Activated CD8-positive, alpha-beta T cell treated with anti-CD3 and anti-CD28 coated beads for 36 hours (primary cell): ENCODE results near the gene SLCO2A1. TPM values are rescaled to one million over a fixed set of nuclear protein-coding genes. Genes with fewer than 3 reads are reported as not detected.

Source experiments
- ATAC-seq: fragments of 200-7000 bp; cut with Tn5 transposase; one replicate; pipeline ENCODE4 v1.10.0; 2021; ENCODE audit warnings: mild to moderate bottlenecking, moderate library complexity
- CTCF ChIA-PET: fragments of 350-600 bp; sonication (Branson Sonifier 250); formaldehyde crosslinking; loops from one replicate; lab custom pipeline; 2021; ENCODE audit warnings: antibody characterized with exemption; lab: Charles Lee
- POLR2A ChIA-PET: fragments of 350-600 bp; sonication (Branson Sonifier 250); formaldehyde crosslinking; loops from one replicate; lab custom pipeline; 2021; ENCODE audit warnings: antibody characterized with exemption; lab: Charles Lee
- DNase-seq: peaks from one replicate; pipeline ENCODE4 v3.0.0-alpha.2; 2020
- H3K27ac Mint-ChIP-seq: one replicate; pipeline ENCODE4 v1.8.0; 2021; ENCODE audit warnings: mild to moderate bottlenecking, mixed read lengths
- H3K27me3 Mint-ChIP-seq: one replicate; pipeline ENCODE4 v1.8.0; 2021; ENCODE audit warnings: mixed read lengths
- H3K36me3 Mint-ChIP-seq: one replicate; pipeline ENCODE4 v1.8.0; 2021; ENCODE audit warnings: low read depth, mixed read lengths
- H3K4me1 Mint-ChIP-seq: one replicate; pipeline ENCODE4 v1.8.0; 2021; ENCODE audit warnings: low read depth, mixed read lengths
- H3K4me3 Mint-ChIP-seq: one replicate; pipeline ENCODE4 v1.8.0; 2021; ENCODE audit warnings: mild to moderate bottlenecking, moderate library complexity, mixed read lengths
- H3K9me3 Mint-ChIP-seq: one replicate; pipeline ENCODE4 v1.8.0; 2021; ENCODE audit warnings: mixed read lengths
- CTCF ChIP-seq: fragments of 200-600 bp; IDR thresholded peaks from one replicate; pipeline ENCODE4 v1.8.0; 2022; ENCODE audit warnings: antibody characterized with exemption, mild to moderate bottlenecking
- intact Hi-C: fragments of 100-400 bp; cut with micrococcal nuclease; formaldehyde crosslinking; loops from one replicate; pipeline ENCODE4 v1.10.0; 2022
- total RNA-seq, 2 experiments: library from RNA; stranded (reverse); gene quantifications; one replicate each; pipeline ENCODE4 v1.2.3, GENCODE V29; 2021

The SLCO2A1 gene
- total RNA-seq, 2 experiments from 2014 or later = not detected

GRCh38 chr3:133886031-133886722, 143.5 kb downstream of the SLCO2A1 start:
- ChIA-PET POLR2A (no interaction called here), CTCF (no interaction called here)
- peaks cover 16% of the 10 kb centered on the region for H3K4me1 Mint-ChIP-seq
- DNase-seq (no peak), ATAC-seq (no peak)
- intact Hi-C loops = no loop called here
- no peak overlapping the region for H3K27ac Mint-ChIP-seq
- peaks cover 5% of the 10 kb centered on the region for H3K27me3 Mint-ChIP-seq
- H3K36me3 Mint-ChIP-seq = no peaks in the 10 kb centered on the region
- no peak overlapping the region for H3K4me3 Mint-ChIP-seq
- no peak for TF ChIP-seq CTCF
- no peaks in the 10 kb centered on the region for H3K9me3 Mint-ChIP-seq

GRCh38 chr3:133884887-133885711, 144.6 kb downstream of the SLCO2A1 start:
- peaks cover 16% of the 10 kb centered on the region for H3K4me1 Mint-ChIP-seq
- POLR2A ChIA-PET = no interaction called here
- no peaks in the 10 kb centered on the region for H3K9me3 Mint-ChIP-seq
- intact Hi-C loops = no loop called here
- no peak for TF ChIP-seq CTCF
- no peak for ATAC-seq
- H3K27ac Mint-ChIP-seq = no peak overlapping the region
- H3K27me3 Mint-ChIP-seq = peaks cover 5% of the 10 kb centered on the region
- DNase-seq = no peak
- CTCF ChIA-PET = no interaction called here
- H3K4me3 Mint-ChIP-seq = no peak overlapping the region
- no peaks in the 10 kb centered on the region for H3K36me3 Mint-ChIP-seq

GRCh38 chr3:133884054-133884886, 145.5 kb downstream of the SLCO2A1 start:
- Mint-ChIP-seq H3K4me1 (peaks cover 16% of the 10 kb centered on the region), H3K27ac (no peak overlapping the region), H3K36me3 (no peaks in the 10 kb centered on the region), H3K4me3 (no peak overlapping the region), H3K27me3 (peaks cover 5% of the 10 kb centered on the region), H3K9me3 (no peaks in the 10 kb centered on the region)
- intact Hi-C loops = no loop called here
- no peak for DNase-seq
- ChIA-PET POLR2A (no interaction called here), CTCF (no interaction called here)
- no peak for TF ChIP-seq CTCF
- no peak for ATAC-seq

- intact Hi-C loops = no loop called here
- H3K27ac Mint-ChIP-seq = peak overlapping the region; percentile 35
- CTCF ChIA-PET = no interaction called here
- DNase-seq = no peak
- ATAC-seq = no peak
- peaks cover 5% of the 10 kb centered on the region for H3K27me3 Mint-ChIP-seq
- no peak for TF ChIP-seq CTCF
- H3K9me3 Mint-ChIP-seq = no peaks in the 10 kb centered on the region
- peaks cover 16% of the 10 kb centered on the region for H3K4me1 Mint-ChIP-seq
- H3K36me3 Mint-ChIP-seq = no peaks in the 10 kb centered on the region
- H3K4me3 Mint-ChIP-seq = no peak overlapping the region
- POLR2A ChIA-PET = no interaction called here
Observed at GRCh38 chr3:133883641-133884040, 146.1 kb downstream of the SLCO2A1 start.
